NCI-H526 treated with DMSO at 0.1 percent for 48 hours (cell line): ENCODE measurements around the gene RRP15.

Experiments
- DNase-seq: peaks from one replicate; lab custom pipeline; 2025; lab: John Stamatoyannopoulos, UW

Gene RRP15

GRCh38 chr1:218284917-218285635, at the start of gene RRP15:
RRP15 (plus strand) TSS chr1:218285293; CDS start chr1:218285317, 24 bp downstream.
- DNase-seq, result peak; percentile 62

- no peak for DNase-seq
These were observed 42.9 kb upstream of the RRP15 start for GRCh38 chr1:218242171-218242570.

GRCh38 chr1:218247339-218247738, 37.8 kb upstream of the RRP15 start:
- no peak for DNase-seq

- no peak for DNase-seq
These were observed 35.6 kb upstream of the RRP15 start for GRCh38 chr1:218249338-218250140.

- no peak for DNase-seq
These were observed 34.6 kb upstream of the RRP15 start for GRCh38 chr1:218250492-218250891.

- no peak for DNase-seq
These were observed 30.7 kb upstream of the RRP15 start for GRCh38 chr1:218254296-218254946.

GRCh38 chr1:218255090-218255489, 30.0 kb upstream of the RRP15 start:
- no peak for DNase-seq

GRCh38 chr1:218257371-218257770, 27.7 kb upstream of the RRP15 start:
- DNase-seq, result no peak

GRCh38 chr1:218257971-218258370, 27.1 kb upstream of the RRP15 start:
- DNase-seq, result no peak

GRCh38 chr1:218259339-218259738, 25.8 kb upstream of the RRP15 start:
- DNase-seq, result no peak

GRCh38 chr1:218259800-218260199, 25.3 kb upstream of the RRP15 start:
- DNase-seq, result no peak

GRCh38 chr1:218262259-218262658, 22.8 kb upstream of the RRP15 start:
- DNase-seq, result no peak

- no peak for DNase-seq
These were observed 18.7 kb upstream of the RRP15 start for GRCh38 chr1:218266356-218266755.

GRCh38 chr1:218272366-218272765, 12.7 kb upstream of the RRP15 start:
- DNase-seq, result no peak

- no peak for DNase-seq
These were observed 11.2 kb upstream of the RRP15 start for GRCh38 chr1:218273762-218274479.

GRCh38 chr1:218274511-218274910, 10.6 kb upstream of the RRP15 start:
- no peak for DNase-seq

GRCh38 chr1:218275823-218276222, 9.3 kb upstream of the RRP15 start:
- DNase-seq, result no peak

- no peak for DNase-seq
These were observed 3.8 kb upstream of the RRP15 start for GRCh38 chr1:218281285-218281684.

GRCh38 chr1:218284377-218284916, 646 bp upstream of the RRP15 start:
- DNase-seq, result no peak

GRCh38 chr1:218292515-218292914, 7.4 kb downstream of the RRP15 start:
- no peak for DNase-seq

GRCh38 chr1:218294546-218294945, 9.5 kb downstream of the RRP15 start:
- no peak for DNase-seq

- DNase-seq, result no peak
These were observed 11.1 kb downstream of the RRP15 start for GRCh38 chr1:218296162-218296561.
